Prostate gland (tissue), 2 donors: ENCODE measurements around the gene HMGXB3. TPM values are rescaled to one million over a fixed set of nuclear protein-coding genes. Genes with fewer than 3 reads are reported as not detected.
A peak's percentile ranks its signal among the peaks of the same experiment; 100 is the strongest.

Experiments
- DNase-seq: peaks from one replicate; pipeline ENCODE4 v3.0.0-alpha.2; 2019; ENCODE audit warnings: low spot score
- H3K27ac ChIP-seq, 2 donors: fragments of 200-600 bp; sonication (generic); 2 replicates each; pipeline ENCODE4 v1.5.1; 2017 to 2019
- H3K27me3 ChIP-seq: fragments of 200-600 bp; sonication (generic); replicated peaks from 2 replicates; pipeline ENCODE4 v1.5.1; 2019; ENCODE audit not compliant: insufficient read depth
- H3K36me3 ChIP-seq, 2 donors: fragments of 200-600 bp; sonication (generic); 1 replicate in 1 of 2; 2 replicates in 1 of 2; pipeline versions ENCODE4 v1.5.1 to v1.8.1; 2017 to 2019
- H3K4me1 ChIP-seq: fragments of 200-600 bp; sonication (generic); replicated peaks from 2 replicates; pipeline ENCODE4 v1.5.1; 2019
- H3K4me3 ChIP-seq, 2 donors: fragments of 200-600 bp; sonication (generic); 2 replicates each; pipeline ENCODE4 v1.5.1; 2017 to 2019
- H3K9me3 ChIP-seq: fragments of 200-600 bp; sonication (generic); 2 replicates; pipeline ENCODE4 v1.5.1; 2017
- POLR2A ChIP-seq: fragments of 450-650 bp; IDR thresholded peaks from one replicate; pipeline ENCODE4 v1.6.1; 2016; ENCODE audit warnings: antibody characterized with exemption, mild to moderate bottlenecking
- POLR2AphosphoS5 ChIP-seq: sonication (generic); formaldehyde crosslinking; IDR thresholded peaks from one replicate; pipeline ENCODE4 v1.6.1; 2017; ENCODE audit warnings: antibody characterized with exemption
- WGBS: methylation state at CpG from one replicate; pipeline ENCODE4 v1.1.5; 2018; 5-methylcytosine and 5-hydroxymethylcytosine counted together
- intact Hi-C: fragments of 100-400 bp; cut with DNase I; formaldehyde crosslinking; loops from one replicate; pipeline ENCODE4 v1.14.2; 2022
- total RNA-seq, 2 donors: library from RNA; depleted of rRNA; stranded (reverse); fragments of >200 nt; gene quantifications; one replicate each; pipeline ENCODE4 v1.1.0, GENCODE V29; 2016
- TF ChIP-seq, protein P1 (sequence below), 4 experiments: fragments of 200-600 bp in 2 of 4; fragments of 450-650 bp in 2 of 4; sonication (generic) in 2 of 4; IDR thresholded peaks; 1 replicate in 3 of 4; 2 replicates in 1 of 4; pipeline ENCODE4 v1.5.1; 2016 to 2019; ENCODE audit warnings: antibody characterized with exemption in 4 of 4, mild to moderate bottlenecking in 2 of 4, moderate library complexity in 2 of 4

Gene HMGXB3
- 10 to 100 TPM; 49.6 to 64.2 TPM for total RNA-seq

GRCh38 chr5:150000256-150000989, at the start of gene HMGXB3, which contains the start of gene TIGD6:
TSS of gene HMGXB3 (plus strand) at chr5:150000739. CDS start at chr5:150004853, 4,114 bp downstream.
TSS of gene TIGD6 (minus strand) at chr5:150000654. CDS start at chr5:149996348, 4,306 bp downstream.
- peak within 1 kb of the TSS; percentile 93 to 95 for H3K27ac ChIP-seq
- peak within 1 kb of the TSS; percentile 91 to 98 for H3K4me3 ChIP-seq
- no peaks in the 10 kb centered on the region for H3K36me3 ChIP-seq
- intact Hi-C loops: loop anchor here (10.0 kb wide), 1 partner anchor 134 kb away; no protein-coding TSS in a partner anchor
- peak; percentile 96 for TF ChIP-seq POLR2AphosphoS5
- TF ChIP-seq, protein P1, sequence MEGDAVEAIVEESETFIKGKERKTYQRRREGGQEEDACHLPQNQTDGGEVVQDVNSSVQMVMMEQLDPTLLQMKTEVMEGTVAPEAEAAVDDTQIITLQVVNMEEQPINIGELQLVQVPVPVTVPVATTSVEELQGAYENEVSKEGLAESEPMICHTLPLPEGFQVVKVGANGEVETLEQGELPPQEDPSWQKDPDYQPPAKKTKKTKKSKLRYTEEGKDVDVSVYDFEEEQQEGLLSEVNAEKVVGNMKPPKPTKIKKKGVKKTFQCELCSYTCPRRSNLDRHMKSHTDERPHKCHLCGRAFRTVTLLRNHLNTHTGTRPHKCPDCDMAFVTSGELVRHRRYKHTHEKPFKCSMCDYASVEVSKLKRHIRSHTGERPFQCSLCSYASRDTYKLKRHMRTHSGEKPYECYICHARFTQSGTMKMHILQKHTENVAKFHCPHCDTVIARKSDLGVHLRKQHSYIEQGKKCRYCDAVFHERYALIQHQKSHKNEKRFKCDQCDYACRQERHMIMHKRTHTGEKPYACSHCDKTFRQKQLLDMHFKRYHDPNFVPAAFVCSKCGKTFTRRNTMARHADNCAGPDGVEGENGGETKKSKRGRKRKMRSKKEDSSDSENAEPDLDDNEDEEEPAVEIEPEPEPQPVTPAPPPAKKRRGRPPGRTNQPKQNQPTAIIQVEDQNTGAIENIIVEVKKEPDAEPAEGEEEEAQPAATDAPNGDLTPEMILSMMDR (IDR thresholded peaks at IDR 0.05): peak in 3 of 4 experiments; percentile 12 to 37 (median 15)
- peak; percentile 69 for TF ChIP-seq POLR2A
- no peaks in the 10 kb centered on the region for H3K9me3 ChIP-seq
- under 1% methylated on average over 20 of the region's 72 CpGs for WGBS
- peak; percentile 84 for DNase-seq
- no peaks in the 10 kb centered on the region for H3K27me3 ChIP-seq
- H3K4me1 ChIP-seq: peaks cover 23% of the 10 kb centered on the region

- intact Hi-C loops: no loop called here
These were observed 49.3 kb upstream of the HMGXB3 start for GRCh38 chr5:149951138-149951749.

GRCh38 chr5:149953436-149954121, 47.0 kb upstream of the HMGXB3 start:
- TF ChIP-seq, protein P1 (IDR thresholded peaks at IDR 0.05): no peak
- no peak for TF ChIP-seq POLR2AphosphoS5
- no peak for TF ChIP-seq POLR2A
- no peak for DNase-seq
- WGBS: 42% methylated on average over 9 of the region's 9 CpGs
- no peaks in the 10 kb centered on the region for H3K4me1 ChIP-seq
- no peak overlapping the region for H3K4me3 ChIP-seq
- no peaks in the 10 kb centered on the region for H3K27me3 ChIP-seq
- no peaks in the 10 kb centered on the region for H3K36me3 ChIP-seq
- H3K27ac ChIP-seq: no peak overlapping the region
- no peaks in the 10 kb centered on the region for H3K9me3 ChIP-seq
- intact Hi-C loops: no loop called here

More at GRCh38 chr5:149951138-149951749, 49.3 kb upstream of the HMGXB3 start:
- Histone ChIP-seq H3K4me1 (no peaks in the 10 kb centered on the region), H3K27ac (no peak overlapping the region), H3K4me3 (no peak overlapping the region), H3K9me3 (no peaks in the 10 kb centered on the region), H3K27me3 (no peaks in the 10 kb centered on the region), H3K36me3 (no peaks in the 10 kb centered on the region)
- no peak for DNase-seq
- no peak for TF ChIP-seq POLR2A
- TF ChIP-seq, protein P1 (IDR thresholded peaks at IDR 0.05): no peak
- WGBS: 85% methylated on average over 6 of the region's 6 CpGs

DNA sequence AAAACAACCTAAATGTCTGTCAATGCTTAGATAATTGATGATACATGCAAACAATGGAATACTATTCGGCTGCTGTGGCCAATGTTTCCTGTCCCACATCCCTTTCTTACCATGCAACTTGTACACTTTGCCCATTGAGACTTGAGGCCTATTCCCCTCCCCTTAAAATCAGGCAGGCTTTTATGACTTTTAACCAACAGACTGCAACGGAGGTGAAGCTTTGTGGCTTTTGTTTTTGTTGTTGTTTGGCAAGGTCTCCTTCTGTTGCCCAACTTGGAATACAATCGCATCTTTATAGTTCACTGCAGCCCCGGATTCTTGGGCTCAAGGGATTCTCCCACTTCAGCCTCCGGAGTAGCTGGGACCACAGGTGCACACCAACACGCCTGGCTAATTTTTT, 45.7 kb upstream of the HMGXB3 start:
- no peaks in the 10 kb centered on the region for H3K36me3 ChIP-seq
- no peak for DNase-seq
- H3K4me3 ChIP-seq: no peak overlapping the region
- WGBS: 82% methylated on average over 6 of the region's 6 CpGs
- no peaks in the 10 kb centered on the region for H3K9me3 ChIP-seq
- no peaks in the 10 kb centered on the region for H3K27me3 ChIP-seq
- intact Hi-C loops: no loop called here
- H3K4me1 ChIP-seq: no peaks in the 10 kb centered on the region
- H3K27ac ChIP-seq: no peak overlapping the region
- TF ChIP-seq POLR2AphosphoS5 (no peak), POLR2A (no peak)
- TF ChIP-seq, protein P1 (IDR thresholded peaks at IDR 0.05): no peak
